Measurements from ENCODE around the gene TRIB2.
A peak's percentile ranks its signal among the peaks of the same experiment; 100 is the strongest.

TRIB2 gene

GRCh38 chr2:12720754-12721378 lies 4.1 kb downstream of the TRIB2 start:
- DNase-seq (ENCODE audit: low spot score): no peak

- DNase-seq (ENCODE audit: low spot score): no peak
These were observed 5.1 kb downstream of the TRIB2 start for GRCh38 chr2:12721566-12722446.

GRCh38 chr2:12722447-12723316 lies 5.9 kb downstream of the TRIB2 start:
- no peak for DNase-seq (ENCODE audit: low spot score)

GRCh38 chr2:12723736-12724463 lies 7.2 kb downstream of the TRIB2 start:
- DNase-seq (ENCODE audit: low spot score): no peak

- no peak for DNase-seq (ENCODE audit: low spot score)
These were observed 8.8 kb downstream of the TRIB2 start for GRCh38 chr2:12725233-12726187.

- no peak for DNase-seq (ENCODE audit: low spot score)
These were observed 9.5 kb downstream of the TRIB2 start for GRCh38 chr2:12726271-12726670.

GRCh38 chr2:12727065-12727464 lies 10.3 kb downstream of the TRIB2 start:
- no peak for DNase-seq (ENCODE audit: low spot score)

- DNase-seq (ENCODE audit: low spot score): no peak
These were observed 10.9 kb downstream of the TRIB2 start for GRCh38 chr2:12727641-12728040.

- peak; percentile 85 for DNase-seq (ENCODE audit: low spot score)
These were observed 11.6 kb downstream of the TRIB2 start for GRCh38 chr2:12728221-12728777.

GRCh38 chr2:12730265-12730664 lies 13.5 kb downstream of the TRIB2 start:
- DNase-seq (ENCODE audit: low spot score): no peak

- no peak for DNase-seq (ENCODE audit: low spot score)
These were observed 15.1 kb downstream of the TRIB2 start for GRCh38 chr2:12731701-12732280.

- no peak for DNase-seq (ENCODE audit: low spot score)
These were observed 15.9 kb downstream of the TRIB2 start for GRCh38 chr2:12732651-12733050.

- DNase-seq (ENCODE audit: low spot score): no peak
These were observed 17.1 kb downstream of the TRIB2 start for GRCh38 chr2:12733846-12734245.

GRCh38 chr2:12734914-12735654 lies 18.3 kb downstream of the TRIB2 start:
- no peak for DNase-seq (ENCODE audit: low spot score)

GRCh38 chr2:12737297-12737696 lies 20.6 kb downstream of the TRIB2 start:
- no peak for DNase-seq (ENCODE audit: low spot score)

GRCh38 chr2:12737738-12738485 lies 21.2 kb downstream of the TRIB2 start:
- DNase-seq (ENCODE audit: low spot score): no peak

- no peak for DNase-seq (ENCODE audit: low spot score)
These were observed 23.1 kb downstream of the TRIB2 start for GRCh38 chr2:12739721-12740254.

GRCh38 chr2:12741380-12741779 lies 24.6 kb downstream of the TRIB2 start:
- no peak for DNase-seq (ENCODE audit: low spot score)
